Measurements from ENCODE around the gene GGACT.

GGACT gene

GRCh38 chr13:100589178-100589725 is 663 bp upstream of the GGACT start:
- CTCF ChIA-PET = interaction anchor here (0.5 to 2.2 kb wide), 10 partner anchors 11 to 1630 kb away, joined by 3 to 13 read pairs (median 4); no protein-coding TSS in a partner anchor
- H3K27ac ChIP-seq (ENCODE audit: extremely low read depth, low read depth, low read length) = no peak overlapping the region
- H3K4me3 ChIP-seq (ENCODE audit: low read depth, low read length) = no peak overlapping the region
- no peaks in the 10 kb centered on the region for H3K4me1 ChIP-seq (ENCODE audit: control insufficient read depth, insufficient read depth, low read length)
- no peak for TF ChIP-seq PRDM2 (tag by site-specific recombination; IDR thresholded peaks at IDR 0.05; ENCODE audit: borderline replicate concordance)
- TF ChIP-seq GLI2 (tag by site-specific recombination; IDR thresholded peaks at IDR 0.05; ENCODE audit: borderline replicate concordance, low read depth) = no peak
- no peak for TF ChIP-seq ZNF433 (tag by site-specific recombination; IDR thresholded peaks at IDR 0.05; ENCODE audit: low read depth)
- TF ChIP-seq ZNF600 (tag by site-specific recombination; IDR thresholded peaks at IDR 0.05) = no peak
- TF ChIP-seq ZNF202 (tag by site-specific recombination; IDR thresholded peaks at IDR 0.05; ENCODE audit: borderline replicate concordance) = no peak
- no peak for TF ChIP-seq ZXDB (tag by site-specific recombination; IDR thresholded peaks at IDR 0.05)
- no peak for TF ChIP-seq ZNF214 (tag by site-specific recombination; IDR thresholded peaks at IDR 0.05; ENCODE audit: borderline replicate concordance)
- no peak for TF ChIP-seq ZNF701 (tag by site-specific recombination; IDR thresholded peaks at IDR 0.05)
- TF ChIP-seq KLF7 (tag by site-specific recombination; IDR thresholded peaks at IDR 0.05; ENCODE audit: borderline replicate concordance) = no peak
- TF ChIP-seq ZIC2 (tag by site-specific recombination; IDR thresholded peaks at IDR 0.05) = no peak
- no peak for TF ChIP-seq AEBP2 (tag by site-specific recombination; IDR thresholded peaks at IDR 0.05; ENCODE audit: borderline replicate concordance)
- TF ChIP-seq ZNF670 (tag by site-specific recombination; IDR thresholded peaks at IDR 0.05; ENCODE audit: low read depth) = no peak
- TF ChIP-seq ZBTB49 (tag by site-specific recombination; IDR thresholded peaks at IDR 0.05; ENCODE audit: low read depth) = no peak
- 0 out of 2 replicates have a peak, but pooled peaks have one; percentile 18 for TF ChIP-seq ZNF335 (tag by site-specific recombination; conservative IDR thresholded peaks at IDR 0.05)
- TF ChIP-seq ATF2 (tag by site-specific recombination; IDR thresholded peaks at IDR 0.05; ENCODE audit: low read depth) = peak; percentile 72; the same call in 1 of the 2 replicates
- peak; percentile 4; the same call in 1 of the 2 replicates for TF ChIP-seq GLIS2 (tag by site-specific recombination; IDR thresholded peaks at IDR 0.05)
- no peak for TF ChIP-seq ZNF24 (tag by site-specific recombination; IDR thresholded peaks at IDR 0.05)
- no peak for TF ChIP-seq ZNF658 (tag by site-specific recombination; IDR thresholded peaks at IDR 0.05)
- no peak for TF ChIP-seq ZNF791 (tag by site-specific recombination; IDR thresholded peaks at IDR 0.05)
- TF ChIP-seq ZNF423 (tag by site-specific recombination; IDR thresholded peaks at IDR 0.05) = no peak
- TF ChIP-seq PRDM1 (tag by site-specific recombination; IDR thresholded peaks at IDR 0.05) = no peak
- no peak for TF ChIP-seq ZNF747 (tag by site-specific recombination; IDR thresholded peaks at IDR 0.05)
- POLR2A ChIA-PET = interaction anchor here (0.7 kb wide), 1 partner anchor 1086 kb away, joined by 8 read pairs; no protein-coding TSS in a partner anchor
- no peaks in the 10 kb centered on the region for H3K36me3 ChIP-seq (ENCODE audit: control insufficient read depth in 2 of 2, insufficient read depth in 1 of 2, low read length in 2 of 2)
- H3K9me3 ChIP-seq (ENCODE audit: control insufficient read depth, insufficient read depth, low read depth, low read length) = no peaks in the 10 kb centered on the region
